H1 (cell line): ENCODE results near the gene F8. TPM values are rescaled to one million over a fixed set of nuclear protein-coding genes. Genes with fewer than 3 reads are reported as not detected.
"Not testable (repeated sequence)": the region's sequence is repeated elsewhere in the genome, so short reads cannot be mapped to it uniquely, and the experiment has no call there.

Experiments
- CTCF ChIA-PET: fragments of 300-600 bp; sonication (Branson Sonifier 250); formaldehyde crosslinking; loops from one replicate; lab custom pipeline; 2021; ENCODE audit not compliant: partially characterized antibody; lab: Charles Lee
- POLR2A ChIA-PET: fragments of 300-600 bp; sonication (Branson Sonifier 250); formaldehyde crosslinking; loops from one replicate; lab custom pipeline; 2021; ENCODE audit warnings: inconsistent platforms; ENCODE audit not compliant: partially characterized antibody; lab: Charles Lee
- DNase-seq, 2 experiments: peaks; one replicate each; pipeline versions ENCODE4 v3.0.0 to v3.0.0-alpha.2; 2010 to 2022; ENCODE audit warnings: low spot score in 2 of 2, low read depth in 1 of 2, mixed read lengths in 1 of 2
- FAIRE-seq: peaks from 2 replicates; lab custom pipeline; 2011; peaks lifted over from hg19 to GRCh38; lab: Jason Lieb, UNC
- H2AFZ ChIP-seq: 2 replicates; pipeline ENCODE4 v1.8.1; 2012; ENCODE audit warnings: low read length, inconsistent platforms
- H2AK5ac ChIP-seq: 2 replicates; pipeline ENCODE4 v1.6.1; 2013; ENCODE audit warnings: low read depth, low read length
- H2BK120ac ChIP-seq: replicated peaks from 2 replicates; pipeline ENCODE3; 2013; ENCODE audit warnings: low read depth, low read length, inconsistent platforms
- H2BK12ac ChIP-seq: 2 replicates; pipeline ENCODE4 v1.6.1; 2013; ENCODE audit warnings: low read depth, low read length
- H2BK15ac ChIP-seq: 2 replicates; pipeline ENCODE4 v1.6.1; 2013; ENCODE audit warnings: low read length
- H2BK20ac ChIP-seq: 2 replicates; pipeline ENCODE4 v1.6.1; 2013; ENCODE audit warnings: low read length
- H2BK5ac ChIP-seq: 2 replicates; pipeline ENCODE4 v1.6.1; 2013; ENCODE audit warnings: low read depth, low read length
- H3K14ac ChIP-seq: 2 replicates; pipeline ENCODE4 v1.6.1; 2013; ENCODE audit warnings: inconsistent platforms; ENCODE audit not compliant: insufficient read length
- H3K18ac ChIP-seq: 2 replicates; pipeline ENCODE4 v1.6.1; 2013; ENCODE audit warnings: low read length; ENCODE audit errors: extremely low read depth
- H3K23ac ChIP-seq: 2 replicates; pipeline ENCODE4 v1.6.1; 2013; ENCODE audit warnings: inconsistent platforms; ENCODE audit not compliant: insufficient read length
- H3K23me2 ChIP-seq: 2 replicates; pipeline ENCODE4 v1.6.1; 2013; ENCODE audit warnings: low read depth, low read length
- H3K27ac ChIP-seq: 2 replicates; pipeline ENCODE4 v1.6.1; 2011; ENCODE audit warnings: low read depth, low read length, inconsistent platforms
- H3K27me3 ChIP-seq, 4 experiments: replicated peaks in 1 of 4; 1 replicate in 1 of 4; 2 replicates in 3 of 4; pipeline versions ENCODE4 v1.6.1 to v1.8.1; 2011 to 2013; ENCODE audit warnings: low read length in 3 of 4, mild to moderate bottlenecking in 3 of 4, inconsistent platforms in 2 of 4, mixed read lengths in 2 of 4, moderate library complexity in 1 of 4; ENCODE audit not compliant: control insufficient read depth in 3 of 4, insufficient read depth in 3 of 4; ENCODE audit errors: extremely low read depth in 1 of 4
- H3K36me3 ChIP-seq, 4 experiments: 2 replicates each; pipeline versions ENCODE4 v1.6.1 to v1.8.1; 2011 to 2013; ENCODE audit warnings: mild to moderate bottlenecking in 4 of 4, low read length in 3 of 4, moderate library complexity in 2 of 4, control low read depth in 1 of 4, inconsistent platforms in 1 of 4; ENCODE audit not compliant: insufficient read depth in 4 of 4, control insufficient read depth in 2 of 4
- H3K4ac ChIP-seq: replicated peaks from 2 replicates; pipeline ENCODE3; 2013; ENCODE audit warnings: low read length, low read depth, mixed read lengths, inconsistent platforms; ENCODE audit not compliant: insufficient read length
- H3K4me1 ChIP-seq, 4 experiments: replicated peaks in 1 of 4; 1 replicate in 1 of 4; 2 replicates in 3 of 4; pipeline versions ENCODE4 v1.6.1 to v1.8.1; 2011 to 2013; ENCODE audit warnings: low read length in 3 of 4, inconsistent platforms in 2 of 4, mixed read lengths in 1 of 4; ENCODE audit not compliant: insufficient read depth in 4 of 4, control insufficient read depth in 3 of 4
- H3K4me2 ChIP-seq, 2 experiments: 2 replicates each; pipeline versions ENCODE4 v1.6.1 to v1.8.1; 2011 to 2013; ENCODE audit warnings: low read depth in 2 of 2, low read length in 2 of 2, control low read depth in 1 of 2, inconsistent platforms in 1 of 2, mild to moderate bottlenecking in 1 of 2; ENCODE audit not compliant: insufficient read depth in 1 of 2
- H3K4me3 ChIP-seq, 4 experiments: fragments of 200-600, 300-600 bp in 1 of 4; sonication (generic), shearing (Covaris generic), sonication (Bioruptor Twin) in 1 of 4; 2 replicates each; pipeline versions ENCODE4 v1.5.1 to v1.8.1; 2011 to 2016; ENCODE audit warnings: low read length in 4 of 4, low read depth in 3 of 4, control low read depth in 2 of 4, inconsistent platforms in 2 of 4, mild to moderate bottlenecking in 2 of 4, mixed read lengths in 1 of 4, moderate library complexity in 1 of 4; ENCODE audit not compliant: insufficient read depth in 2 of 4; ENCODE audit errors: extremely low read depth in 1 of 4
- H3K56ac ChIP-seq: replicated peaks from 2 replicates; pipeline ENCODE3; 2013; ENCODE audit warnings: low read depth, mild to moderate bottlenecking, mixed read lengths, low read length, inconsistent platforms; ENCODE audit not compliant: insufficient read length
- H3K79me1 ChIP-seq: 2 replicates; pipeline ENCODE4 v1.6.1; 2013; ENCODE audit warnings: low read depth, low read length, control low read depth
- H3K79me2 ChIP-seq, 2 experiments: 2 replicates each; pipeline versions ENCODE4 v1.6.1 to v1.8.1; 2012 to 2013; ENCODE audit warnings: low read length in 2 of 2, mild to moderate bottlenecking in 2 of 2, inconsistent platforms in 1 of 2; ENCODE audit not compliant: insufficient read depth in 2 of 2, control insufficient read depth in 1 of 2
- H3K9ac ChIP-seq, 4 experiments: replicated peaks in 1 of 4; 1 replicate in 1 of 4; 2 replicates in 3 of 4; pipeline versions ENCODE4 v1.6.1 to v1.8.1; 2011 to 2013; ENCODE audit warnings: low read depth in 3 of 4, low read length in 3 of 4, control low read depth in 2 of 4, mild to moderate bottlenecking in 2 of 4, moderate library complexity in 2 of 4, inconsistent platforms in 1 of 4; ENCODE audit errors: extremely low read depth in 1 of 4
- H3K9me3 ChIP-seq, 2 experiments: 2 replicates each; pipeline versions ENCODE4 v1.6.1 to v1.8.1; 2012 to 2013; ENCODE audit warnings: mild to moderate bottlenecking in 2 of 2, moderate library complexity in 2 of 2, control low read depth in 1 of 2, inconsistent platforms in 1 of 2, low read depth in 1 of 2, low read length in 1 of 2, mixed read lengths in 1 of 2; ENCODE audit not compliant: insufficient read depth in 2 of 2
- H4K20me1 ChIP-seq, 2 experiments: replicated peaks in 1 of 2; 2 replicates each; pipeline versions ENCODE3 to v1.8.1; 2011 to 2013; ENCODE audit warnings: inconsistent platforms in 2 of 2, low read length in 2 of 2, mild to moderate bottlenecking in 1 of 2; ENCODE audit not compliant: insufficient read depth in 2 of 2, control insufficient read depth in 1 of 2
- H4K5ac ChIP-seq: 2 replicates; pipeline ENCODE4 v1.6.1; 2013; ENCODE audit warnings: low read length, low read depth, mixed read lengths, inconsistent platforms; ENCODE audit not compliant: insufficient read length
- H4K8ac ChIP-seq: 2 replicates; pipeline ENCODE4 v1.8.0; 2013; ENCODE audit warnings: mild to moderate bottlenecking, moderate library complexity, low read length, inconsistent platforms; ENCODE audit not compliant: insufficient read depth; ENCODE audit errors: extremely low read depth
- H4K91ac ChIP-seq: replicated peaks from 2 replicates; pipeline ENCODE3; 2013; ENCODE audit warnings: low read length, mixed read lengths, inconsistent platforms; ENCODE audit not compliant: insufficient read length
- WGBS, 2 experiments: shearing (Covaris generic) in 1 of 2; methylation state at CpG; one replicate each; pipeline versions ENCODE4 v1.1.6 to v1.1.7; 2013 to 2015; ENCODE audit warnings: low lambda C conversion rate in 2 of 2, mixed read lengths in 2 of 2, inconsistent platforms in 1 of 2, low coverage in 1 of 2, missing lambda C conversion rate in 1 of 2; ENCODE audit not compliant: insufficient replicate concordance in 2 of 2, insufficient coverage in 1 of 2, insufficient read length in 1 of 2; ENCODE audit errors: extremely low coverage in 1 of 2, missing lambda C conversion rate in 1 of 2; 5-methylcytosine and 5-hydroxymethylcytosine counted together
- polyA plus RNA-seq, 7 experiments: library from polyadenylated mRNA; depleted of rRNA in 3 of 7; stranded (reverse) in 5 of 7; unstranded in 2 of 7; fragments of >200 nt in 5 of 7; fragments of 200-250 nt in 2 of 7; gene quantifications; 1 replicate in 5 of 7; 2 replicates in 1 of 7; 4 replicates in 1 of 7; pipeline versions ENCODE4 v1.2.1 to v1.2.3, GENCODE V29; 2011 to 2013; ENCODE audit warnings: missing spikeins in 2 of 7, mixed read lengths in 2 of 7
- total RNA-seq: library from RNA; stranded (reverse); fragmentation: NEBNext Ultra II Directional; extraction: Animal tissue kit (Norgen Biotek cat#: 25700); gene quantifications from 2 replicates; pipeline ENCODE4 v1.2.1, GENCODE V29; 2021

Gene F8
- total and polyA plus RNA-seq, 2 of the 8 experiments (the other 6 are each of a cell fraction or from before 2014, with no cell fraction given) = 1.1 to 2.6 TPM

DNA sequence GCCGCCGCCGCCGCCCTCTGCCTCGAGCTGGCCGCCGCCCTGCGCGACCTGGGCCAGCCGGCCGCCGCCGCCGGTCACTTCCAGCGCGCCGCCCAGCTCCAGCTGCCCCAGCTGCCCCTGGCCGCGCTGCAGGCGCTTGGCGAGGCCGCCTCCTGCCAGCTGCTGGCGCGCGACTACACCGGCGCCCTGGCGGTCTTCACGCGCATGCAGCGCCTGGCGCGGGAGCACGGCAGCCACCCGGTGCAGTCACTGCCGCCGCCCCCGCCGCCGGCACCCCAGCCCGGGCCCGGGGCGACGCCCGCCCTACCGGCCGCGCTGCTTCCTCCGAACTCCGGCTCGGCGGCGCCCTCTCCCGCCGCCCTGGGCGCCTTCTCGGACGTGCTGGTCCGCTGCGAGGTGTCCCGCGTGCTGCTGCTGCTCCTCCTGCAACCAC lies 135.7 kb downstream of the F8 start:
- H3K27ac ChIP-seq, H4K20me1 ChIP-seq, H4K5ac ChIP-seq, H3K4me1 ChIP-seq, H3K23ac ChIP-seq, H3K14ac ChIP-seq, H2BK120ac ChIP-seq, H3K79me2 ChIP-seq, H2BK20ac ChIP-seq, H3K23me2 ChIP-seq, H2BK15ac ChIP-seq, H2AK5ac ChIP-seq, H2AFZ ChIP-seq, DNase-seq, H4K91ac ChIP-seq, H3K27me3 ChIP-seq, H3K18ac ChIP-seq, H3K4me3 ChIP-seq, H3K79me1 ChIP-seq, H4K8ac ChIP-seq, H3K9me3 ChIP-seq, H3K36me3 ChIP-seq, H3K9ac ChIP-seq, H2BK12ac ChIP-seq, H2BK5ac ChIP-seq, H3K56ac ChIP-seq, POLR2A ChIA-PET, FAIRE-seq, H3K4ac ChIP-seq, CTCF ChIA-PET: not testable (repeated sequence)
- H3K4me2 ChIP-seq = 0 out of 4 replicates have a peak overlapping the region, but pooled peaks of 1 of the 2 experiments have one; percentile 56
- no CpG with 5 or more reads among the region's 62 CpGs for WGBS, 2 experiments

DNA sequence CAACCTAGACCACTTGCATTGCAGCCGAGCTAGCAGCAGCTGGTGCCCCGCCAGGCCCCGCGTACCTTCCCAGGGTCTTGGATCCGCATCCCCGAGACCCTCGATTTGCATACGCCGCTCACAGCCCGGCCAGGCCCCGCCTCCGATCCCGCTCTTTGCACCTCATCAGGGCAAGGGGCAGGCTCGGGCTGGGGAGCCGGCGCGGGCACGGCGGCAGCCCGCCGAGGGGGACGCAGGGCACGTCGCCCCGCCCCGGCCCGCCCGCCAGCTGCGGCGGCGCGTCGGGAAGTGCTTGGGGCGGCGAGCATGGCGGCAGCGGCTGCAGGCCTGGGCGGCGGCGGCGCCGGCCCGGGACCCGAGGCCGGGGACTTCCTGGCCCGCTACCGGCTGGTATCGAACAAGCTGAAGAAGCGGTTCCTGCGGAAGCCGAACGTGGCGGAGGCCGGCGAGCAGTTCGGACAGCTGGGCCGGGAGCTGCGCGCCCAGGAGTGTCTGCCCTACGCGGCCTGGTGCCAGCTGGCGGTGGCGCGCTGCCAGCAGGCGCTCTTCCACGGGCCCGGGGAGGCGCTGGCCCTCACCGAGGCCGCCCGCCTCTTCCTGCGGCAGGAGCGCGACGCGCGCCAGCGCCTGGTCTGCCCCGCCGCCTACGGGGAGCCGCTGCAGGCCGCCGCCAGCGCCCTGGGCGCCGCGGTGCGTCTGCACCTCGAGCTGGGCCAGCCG lies 136.3 kb downstream of the F8 start, which contains the start of gene F8A1:
Gene F8A1, plus strand, starts transcription at position 287 of the 720 bp plus-strand sequence. Its CDS starts 20 bp downstream, at position 307.
- H2BK120ac ChIP-seq, H2BK5ac ChIP-seq, H2BK20ac ChIP-seq, H3K79me2 ChIP-seq, H2BK12ac ChIP-seq, H3K18ac ChIP-seq, H3K23me2 ChIP-seq, H3K4me3 ChIP-seq, H3K23ac ChIP-seq, H4K8ac ChIP-seq, H3K14ac ChIP-seq, POLR2A ChIA-PET, H2BK15ac ChIP-seq, H3K36me3 ChIP-seq, H4K5ac ChIP-seq, CTCF ChIA-PET, H3K4ac ChIP-seq, H2AFZ ChIP-seq, H4K91ac ChIP-seq, H4K20me1 ChIP-seq, H3K56ac ChIP-seq, H3K4me1 ChIP-seq, H3K27ac ChIP-seq, H3K9ac ChIP-seq, H3K27me3 ChIP-seq, H3K9me3 ChIP-seq, H3K79me1 ChIP-seq, FAIRE-seq, H2AK5ac ChIP-seq: not testable (repeated sequence)
- H3K4me2 ChIP-seq = 0 out of 4 replicates have a peak within 1 kb of the TSS, but pooled peaks of 1 of the 2 experiments have one; percentile 56
- no CpG with 5 or more reads among the region's 91 CpGs for WGBS, 2 experiments
- DNase-seq = peak in 1 of 2 experiments; percentile 63
